ENCODE results near the gene FZD4.

The FZD4 gene

GRCh38 chr11:86940122-86940777, 14.9 kb downstream of the FZD4 start:
- TF ChIP-seq REST (IDR thresholded peaks at IDR 0.05; ENCODE audit: insufficient read depth in 1 of 2, low read depth in 2 of 2, low read length in 2 of 2) (no peak), TAF1 (IDR thresholded peaks at IDR 0.05; ENCODE audit: borderline replicate concordance, insufficient read depth, low read length) (no peak), SIN3A (IDR thresholded peaks at IDR 0.05; ENCODE audit: borderline replicate concordance, insufficient read depth, low read length) (no peak)

GRCh38 chr11:86938900-86939880, 16.0 kb downstream of the FZD4 start:
- TF ChIP-seq TAF1 (IDR thresholded peaks at IDR 0.05; ENCODE audit: borderline replicate concordance, insufficient read depth, low read length) (no peak), SIN3A (IDR thresholded peaks at IDR 0.05; ENCODE audit: borderline replicate concordance, insufficient read depth, low read length) (no peak), FOXP2 (optimal IDR thresholded peaks at IDR 0.05; ENCODE audit: borderline replicate concordance, extremely low read depth, extremely low read length, insufficient read depth) (no peak), REST (IDR thresholded peaks at IDR 0.05; ENCODE audit: insufficient read depth in 1 of 2, low read depth in 2 of 2, low read length in 2 of 2) (no peak), POLR2AphosphoS5 (IDR thresholded peaks at IDR 0.05; ENCODE audit: low read depth, low read length) (no peak)

- TF ChIP-seq FOXP2 (optimal IDR thresholded peaks at IDR 0.05; ENCODE audit: borderline replicate concordance, extremely low read depth, extremely low read length, insufficient read depth) = no peak
- TF ChIP-seq SIN3A (IDR thresholded peaks at IDR 0.05; ENCODE audit: borderline replicate concordance, insufficient read depth, low read length) = no peak
- TF ChIP-seq TAF1 (IDR thresholded peaks at IDR 0.05; ENCODE audit: borderline replicate concordance, insufficient read depth, low read length) = no peak
- TF ChIP-seq REST (IDR thresholded peaks at IDR 0.05; ENCODE audit: insufficient read depth in 1 of 2, low read depth in 2 of 2, low read length in 2 of 2) = no peak
- no peak for TF ChIP-seq POLR2AphosphoS5 (IDR thresholded peaks at IDR 0.05; ENCODE audit: low read depth, low read length)
Measured at GRCh38 chr11:86938203-86938899, 16.8 kb downstream of the FZD4 start.

GRCh38 chr11:86934926-86935579, 20.1 kb downstream of the FZD4 start:
- TF ChIP-seq SIN3A (IDR thresholded peaks at IDR 0.05; ENCODE audit: borderline replicate concordance, insufficient read depth, low read length) (no peak), POLR2AphosphoS5 (IDR thresholded peaks at IDR 0.05; ENCODE audit: low read depth, low read length) (no peak), REST (IDR thresholded peaks at IDR 0.05; ENCODE audit: insufficient read depth in 1 of 2, low read depth in 2 of 2, low read length in 2 of 2) (no peak), FOXP2 (optimal IDR thresholded peaks at IDR 0.05; ENCODE audit: borderline replicate concordance, extremely low read depth, extremely low read length, insufficient read depth) (no peak), TAF1 (IDR thresholded peaks at IDR 0.05; ENCODE audit: borderline replicate concordance, insufficient read depth, low read length) (no peak)
